Neural cell (in vitro differentiated cells): ENCODE measurements around the gene PLCL2. TPM values are rescaled to one million over a fixed set of nuclear protein-coding genes. Genes with fewer than 3 reads are reported as not detected.

ENCODE experiments used
- H2AFZ ChIP-seq: fragments of 200-600, 300-800 bp; sonication (generic), shearing (Covaris generic); 2 replicates; pipeline ENCODE4 v1.6.0; 2014; ENCODE audit warnings: low read depth, mild to moderate bottlenecking, antibody characterized with exemption, low read length, moderate library complexity
- H3F3A ChIP-seq: fragments of 200-600 bp; shearing (Covaris generic); 2 replicates; pipeline ENCODE4 v1.6.1; 2016; ENCODE audit warnings: mild to moderate bottlenecking, moderate library complexity, mixed read lengths, antibody characterized with exemption, low read length; ENCODE audit not compliant: insufficient read depth, poor library complexity, severe bottlenecking
- H3K27ac ChIP-seq: fragments of 200-600, 300-800 bp; sonication (generic), shearing (Covaris generic); 2 replicates; pipeline ENCODE4 v1.5.1; 2014; ENCODE audit warnings: mild to moderate bottlenecking, low read length, moderate library complexity
- H3K27me3 ChIP-seq: fragments of 300-800, 200-600 bp; sonication (generic), shearing (Covaris generic); 2 replicates; pipeline ENCODE4 v1.6.0; 2014; ENCODE audit warnings: mild to moderate bottlenecking, low read depth, low read length, moderate library complexity; ENCODE audit not compliant: insufficient read depth
- H3K36me3 ChIP-seq: fragments of 300-800, 200-600 bp; sonication (generic), shearing (Covaris generic); 2 replicates; pipeline ENCODE4 v1.5.1; 2014; ENCODE audit warnings: mild to moderate bottlenecking, antibody characterized with exemption, low read length, moderate library complexity; ENCODE audit not compliant: insufficient read depth
- H3K4me2 ChIP-seq: fragments of 300-800, 200-600 bp; sonication (generic), shearing (Covaris generic); 2 replicates; pipeline ENCODE4 v1.6.0; 2014; ENCODE audit warnings: mild to moderate bottlenecking, low read length
- H3K4me3 ChIP-seq: fragments of 300-800, 200-600 bp; sonication (generic), shearing (Covaris generic); 2 replicates; pipeline ENCODE4 v1.5.1; 2014; ENCODE audit warnings: mild to moderate bottlenecking, low read length, moderate library complexity
- H3K79me2 ChIP-seq: fragments of 200-600 bp; shearing (Covaris generic); replicated peaks from 2 replicates; pipeline ENCODE4 v1.6.0; 2014; ENCODE audit warnings: mild to moderate bottlenecking, low read length, moderate library complexity; ENCODE audit not compliant: insufficient read depth
- H3K9ac ChIP-seq: fragments of 300-800, 200-600 bp; sonication (generic), shearing (Covaris generic); 2 replicates; pipeline ENCODE4 v1.6.1; 2016; ENCODE audit warnings: mild to moderate bottlenecking, low read length, mixed read lengths
- H3K9me2 ChIP-seq: fragments of 200-600 bp; shearing (Covaris generic); 2 replicates; pipeline ENCODE4 v1.6.1; 2016; ENCODE audit warnings: mild to moderate bottlenecking, low read length, mixed read lengths; ENCODE audit not compliant: insufficient read depth
- H3K9me3 ChIP-seq: fragments of 200-600, 300-800 bp; sonication (generic), shearing (Covaris generic); 2 replicates; pipeline ENCODE4 v1.6.1; 2016; ENCODE audit warnings: mild to moderate bottlenecking, mixed run types, low read length, moderate library complexity, mixed read lengths
- H4K20me1 ChIP-seq: fragments of 200-600 bp; shearing (Covaris generic); 2 replicates; pipeline ENCODE4 v1.6.1; 2016; ENCODE audit warnings: mild to moderate bottlenecking, mixed run types; ENCODE audit not compliant: insufficient read depth
- EP300 ChIP-seq: fragments of 450-650 bp; conservative IDR thresholded peaks from 2 replicates; pipeline ENCODE4 v1.6.1; 2014; ENCODE audit warnings: antibody characterized with exemption, mild to moderate bottlenecking, moderate library complexity; ENCODE audit not compliant: poor library complexity, severe bottlenecking
- EZH2 ChIP-seq: fragments of 200-600, 300-800 bp; shearing (Covaris generic), sonication (generic); IDR thresholded peaks from 2 replicates; pipeline ENCODE4 v1.6.1; 2014; ENCODE audit warnings: antibody characterized with exemption, low read length, borderline replicate concordance, mild to moderate bottlenecking; ENCODE audit not compliant: insufficient read depth, poor library complexity, severe bottlenecking
- MXI1 ChIP-seq: fragments of 450-650 bp; conservative IDR thresholded peaks from 2 replicates; pipeline ENCODE4 v1.6.1; 2014; ENCODE audit warnings: antibody characterized with exemption, mild to moderate bottlenecking; ENCODE audit not compliant: poor library complexity, severe bottlenecking
- POLR2AphosphoS5 ChIP-seq: IDR thresholded peaks from 2 replicates; pipeline ENCODE4 v1.6.1; 2012
- RAD21 ChIP-seq: fragments of 450-650 bp; conservative IDR thresholded peaks from 2 replicates; pipeline ENCODE4 v1.6.1; 2014; ENCODE audit warnings: antibody characterized with exemption, mild to moderate bottlenecking, moderate library complexity
- SMC3 ChIP-seq: fragments of 450-650 bp; conservative IDR thresholded peaks from 2 replicates; pipeline ENCODE4 v1.6.1; 2014; ENCODE audit warnings: antibody characterized with exemption, mild to moderate bottlenecking, moderate library complexity; ENCODE audit not compliant: poor library complexity
- TAF1 ChIP-seq: IDR thresholded peaks from 2 replicates; pipeline ENCODE4 v1.6.1; 2012; ENCODE audit warnings: low read depth
- polyA plus RNA-seq: library from polyadenylated mRNA; depleted of rRNA; stranded (reverse); fragments of >200 nt; gene quantifications from 2 replicates; pipeline ENCODE4 v1.2.3, GENCODE V29; 2014
- TF ChIP-seq, protein P1 (sequence below): fragments of 450-650 bp; IDR thresholded peaks from 2 replicates; pipeline ENCODE4 v1.5.1; 2014; ENCODE audit warnings: antibody characterized with exemption, mild to moderate bottlenecking, moderate library complexity; ENCODE audit not compliant: poor library complexity, severe bottlenecking
- TF ChIP-seq, protein P2 (sequence below): IDR thresholded peaks from 2 replicates; pipeline ENCODE4 v1.6.1; 2012; ENCODE audit warnings: borderline replicate concordance

Gene PLCL2
- polyA plus RNA-seq, 1 donor from 2014 or later = 69.8 TPM

DNA sequence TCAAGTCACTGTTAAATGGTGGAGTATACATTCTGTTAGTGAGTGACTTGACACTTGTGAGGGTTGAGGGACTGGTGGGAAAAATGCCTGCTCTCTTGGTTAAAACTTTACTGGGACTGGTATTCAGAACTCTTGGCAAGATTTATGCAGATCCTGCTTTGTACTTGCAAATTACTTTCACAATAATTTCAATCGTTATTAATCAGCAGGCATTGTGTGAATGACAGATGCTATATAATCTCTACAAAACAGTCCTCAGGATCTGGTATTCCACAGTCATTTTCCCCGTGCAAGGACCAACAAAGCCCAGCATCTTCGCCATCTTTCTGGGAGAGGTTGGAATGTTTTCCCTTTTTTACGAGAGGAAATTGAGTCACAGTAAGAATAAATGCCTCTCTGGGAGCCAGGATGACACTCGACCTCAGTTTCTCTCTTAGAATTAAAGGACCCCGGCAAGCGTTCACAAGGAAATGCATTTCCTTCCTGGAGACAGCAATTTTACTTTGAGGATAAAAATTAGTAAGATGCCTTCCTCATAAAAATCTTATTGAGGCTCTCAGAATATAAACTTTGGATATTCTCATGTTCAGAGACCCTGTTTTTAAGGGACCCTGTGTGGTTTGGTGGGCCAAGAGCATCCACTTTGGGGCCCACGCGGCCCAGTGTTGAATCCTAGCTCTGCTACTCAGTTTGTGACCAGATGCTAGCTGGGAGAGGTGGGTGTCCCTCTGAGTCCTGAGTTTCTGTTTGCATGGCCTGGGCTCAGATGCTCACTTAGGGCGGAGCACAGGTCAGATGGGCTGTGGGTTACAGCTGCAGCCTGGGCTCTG, 45.3 kb upstream of the PLCL2 start:
- no peak overlapping the region for H3K9ac ChIP-seq
- H3F3A ChIP-seq = no peaks in the 10 kb centered on the region
- H3K36me3 ChIP-seq = no peaks in the 10 kb centered on the region
- no peak overlapping the region for H3K4me3 ChIP-seq
- H2AFZ ChIP-seq = no peak overlapping the region
- TF ChIP-seq, protein P1, sequence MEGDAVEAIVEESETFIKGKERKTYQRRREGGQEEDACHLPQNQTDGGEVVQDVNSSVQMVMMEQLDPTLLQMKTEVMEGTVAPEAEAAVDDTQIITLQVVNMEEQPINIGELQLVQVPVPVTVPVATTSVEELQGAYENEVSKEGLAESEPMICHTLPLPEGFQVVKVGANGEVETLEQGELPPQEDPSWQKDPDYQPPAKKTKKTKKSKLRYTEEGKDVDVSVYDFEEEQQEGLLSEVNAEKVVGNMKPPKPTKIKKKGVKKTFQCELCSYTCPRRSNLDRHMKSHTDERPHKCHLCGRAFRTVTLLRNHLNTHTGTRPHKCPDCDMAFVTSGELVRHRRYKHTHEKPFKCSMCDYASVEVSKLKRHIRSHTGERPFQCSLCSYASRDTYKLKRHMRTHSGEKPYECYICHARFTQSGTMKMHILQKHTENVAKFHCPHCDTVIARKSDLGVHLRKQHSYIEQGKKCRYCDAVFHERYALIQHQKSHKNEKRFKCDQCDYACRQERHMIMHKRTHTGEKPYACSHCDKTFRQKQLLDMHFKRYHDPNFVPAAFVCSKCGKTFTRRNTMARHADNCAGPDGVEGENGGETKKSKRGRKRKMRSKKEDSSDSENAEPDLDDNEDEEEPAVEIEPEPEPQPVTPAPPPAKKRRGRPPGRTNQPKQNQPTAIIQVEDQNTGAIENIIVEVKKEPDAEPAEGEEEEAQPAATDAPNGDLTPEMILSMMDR = no peak
- TF ChIP-seq SMC3 (no peak), POLR2AphosphoS5 (no peak), EZH2 (no peak), MXI1 (no peak), EP300 (no peak), RAD21 (no peak), TAF1 (no peak)
- TF ChIP-seq, protein P2, sequence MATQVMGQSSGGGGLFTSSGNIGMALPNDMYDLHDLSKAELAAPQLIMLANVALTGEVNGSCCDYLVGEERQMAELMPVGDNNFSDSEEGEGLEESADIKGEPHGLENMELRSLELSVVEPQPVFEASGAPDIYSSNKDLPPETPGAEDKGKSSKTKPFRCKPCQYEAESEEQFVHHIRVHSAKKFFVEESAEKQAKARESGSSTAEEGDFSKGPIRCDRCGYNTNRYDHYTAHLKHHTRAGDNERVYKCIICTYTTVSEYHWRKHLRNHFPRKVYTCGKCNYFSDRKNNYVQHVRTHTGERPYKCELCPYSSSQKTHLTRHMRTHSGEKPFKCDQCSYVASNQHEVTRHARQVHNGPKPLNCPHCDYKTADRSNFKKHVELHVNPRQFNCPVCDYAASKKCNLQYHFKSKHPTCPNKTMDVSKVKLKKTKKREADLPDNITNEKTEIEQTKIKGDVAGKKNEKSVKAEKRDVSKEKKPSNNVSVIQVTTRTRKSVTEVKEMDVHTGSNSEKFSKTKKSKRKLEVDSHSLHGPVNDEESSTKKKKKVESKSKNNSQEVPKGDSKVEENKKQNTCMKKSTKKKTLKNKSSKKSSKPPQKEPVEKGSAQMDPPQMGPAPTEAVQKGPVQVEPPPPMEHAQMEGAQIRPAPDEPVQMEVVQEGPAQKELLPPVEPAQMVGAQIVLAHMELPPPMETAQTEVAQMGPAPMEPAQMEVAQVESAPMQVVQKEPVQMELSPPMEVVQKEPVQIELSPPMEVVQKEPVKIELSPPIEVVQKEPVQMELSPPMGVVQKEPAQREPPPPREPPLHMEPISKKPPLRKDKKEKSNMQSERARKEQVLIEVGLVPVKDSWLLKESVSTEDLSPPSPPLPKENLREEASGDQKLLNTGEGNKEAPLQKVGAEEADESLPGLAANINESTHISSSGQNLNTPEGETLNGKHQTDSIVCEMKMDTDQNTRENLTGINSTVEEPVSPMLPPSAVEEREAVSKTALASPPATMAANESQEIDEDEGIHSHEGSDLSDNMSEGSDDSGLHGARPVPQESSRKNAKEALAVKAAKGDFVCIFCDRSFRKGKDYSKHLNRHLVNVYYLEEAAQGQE = no peak
- H4K20me1 ChIP-seq = no peaks in the 10 kb centered on the region
- no peaks in the 10 kb centered on the region for H3K9me2 ChIP-seq
- no peaks in the 10 kb centered on the region for H3K79me2 ChIP-seq
- H3K4me2 ChIP-seq = no peak overlapping the region
- no peak overlapping the region for H3K27ac ChIP-seq
- no peaks in the 10 kb centered on the region for H3K9me3 ChIP-seq
- H3K27me3 ChIP-seq = no peaks in the 10 kb centered on the region

DNA sequence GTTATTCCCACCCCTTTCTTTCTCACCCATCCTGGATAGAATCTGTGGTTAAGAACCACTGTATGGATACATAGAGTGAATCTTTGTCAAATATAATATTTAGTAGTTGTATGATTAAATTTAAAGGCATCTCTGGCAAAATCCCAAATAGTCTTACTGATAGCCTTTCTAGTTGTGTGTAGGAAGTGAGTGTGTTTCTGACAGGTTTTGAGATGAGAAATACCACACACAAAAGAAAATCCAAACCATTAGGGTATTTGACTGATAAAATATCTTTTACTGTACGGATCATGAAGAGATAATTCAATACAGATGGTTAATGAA, 44.7 kb upstream of the PLCL2 start:
- no peaks in the 10 kb centered on the region for H3K36me3 ChIP-seq
- no peaks in the 10 kb centered on the region for H3F3A ChIP-seq
- H3K4me3 ChIP-seq = no peak overlapping the region
- H3K27ac ChIP-seq = no peak overlapping the region
- H4K20me1 ChIP-seq = no peaks in the 10 kb centered on the region
- no peaks in the 10 kb centered on the region for H3K79me2 ChIP-seq
- no peaks in the 10 kb centered on the region for H3K9me3 ChIP-seq
- no peak overlapping the region for H3K9ac ChIP-seq
- H2AFZ ChIP-seq = no peak overlapping the region
- no peak overlapping the region for H3K4me2 ChIP-seq
- no peak for TF ChIP-seq EZH2
- TF ChIP-seq SMC3 = no peak
- TF ChIP-seq, protein P1 = no peak
- TF ChIP-seq, protein P2 = no peak
- no peak for TF ChIP-seq POLR2AphosphoS5
- no peak for TF ChIP-seq EP300
- TF ChIP-seq RAD21 = no peak
- TF ChIP-seq TAF1 = no peak
- TF ChIP-seq MXI1 = no peak
- H3K9me2 ChIP-seq = no peaks in the 10 kb centered on the region
- H3K27me3 ChIP-seq = no peaks in the 10 kb centered on the region
